ENCODE data around the gene GLYATL1.

GRCh38 chr11:58902881-58903280 is 36.4 kb upstream of the GLYATL1 start:
- TF ChIP-seq MTA3 (CRISPR knock-in tag; IDR thresholded peaks at IDR 0.05) (no peak), SUZ12 (IDR thresholded peaks at IDR 0.05; ENCODE audit: low read depth, low read length) (no peak), ZNF18 (CRISPR knock-in tag; IDR thresholded peaks at IDR 0.05; ENCODE audit: insufficient replicate concordance) (no peak), LBX2 (CRISPR knock-in tag; IDR thresholded peaks at IDR 0.05; ENCODE audit: borderline replicate concordance) (no peak), TAF1 (CRISPR knock-in tag; IDR thresholded peaks at IDR 0.05) (no peak), POLR2A (IDR thresholded peaks at IDR 0.05; ENCODE audit: insufficient read depth in 1 of 2, low read depth in 2 of 2, low read length in 2 of 2) (no peak), PHF8 (CRISPR knock-in tag; IDR thresholded peaks at IDR 0.05) (no peak), NFRKB (IDR thresholded peaks at IDR 0.05) (no peak), ZNF17 (CRISPR knock-in tag; IDR thresholded peaks at IDR 0.05) (no peak), SIN3A (IDR thresholded peaks at IDR 0.05; ENCODE audit: borderline replicate concordance, low read depth, low read length) (no peak), RAD21 (CRISPR knock-in tag; IDR thresholded peaks at IDR 0.05) (no peak), REST (IDR thresholded peaks at IDR 0.05; ENCODE audit: borderline replicate concordance in 1 of 2, low read depth in 1 of 2, low read length in 2 of 2) (no peak), POLR2AphosphoS5 (IDR thresholded peaks at IDR 0.05; ENCODE audit: low read depth, low read length) (no peak)
- TF ChIP-seq, protein P1, sequence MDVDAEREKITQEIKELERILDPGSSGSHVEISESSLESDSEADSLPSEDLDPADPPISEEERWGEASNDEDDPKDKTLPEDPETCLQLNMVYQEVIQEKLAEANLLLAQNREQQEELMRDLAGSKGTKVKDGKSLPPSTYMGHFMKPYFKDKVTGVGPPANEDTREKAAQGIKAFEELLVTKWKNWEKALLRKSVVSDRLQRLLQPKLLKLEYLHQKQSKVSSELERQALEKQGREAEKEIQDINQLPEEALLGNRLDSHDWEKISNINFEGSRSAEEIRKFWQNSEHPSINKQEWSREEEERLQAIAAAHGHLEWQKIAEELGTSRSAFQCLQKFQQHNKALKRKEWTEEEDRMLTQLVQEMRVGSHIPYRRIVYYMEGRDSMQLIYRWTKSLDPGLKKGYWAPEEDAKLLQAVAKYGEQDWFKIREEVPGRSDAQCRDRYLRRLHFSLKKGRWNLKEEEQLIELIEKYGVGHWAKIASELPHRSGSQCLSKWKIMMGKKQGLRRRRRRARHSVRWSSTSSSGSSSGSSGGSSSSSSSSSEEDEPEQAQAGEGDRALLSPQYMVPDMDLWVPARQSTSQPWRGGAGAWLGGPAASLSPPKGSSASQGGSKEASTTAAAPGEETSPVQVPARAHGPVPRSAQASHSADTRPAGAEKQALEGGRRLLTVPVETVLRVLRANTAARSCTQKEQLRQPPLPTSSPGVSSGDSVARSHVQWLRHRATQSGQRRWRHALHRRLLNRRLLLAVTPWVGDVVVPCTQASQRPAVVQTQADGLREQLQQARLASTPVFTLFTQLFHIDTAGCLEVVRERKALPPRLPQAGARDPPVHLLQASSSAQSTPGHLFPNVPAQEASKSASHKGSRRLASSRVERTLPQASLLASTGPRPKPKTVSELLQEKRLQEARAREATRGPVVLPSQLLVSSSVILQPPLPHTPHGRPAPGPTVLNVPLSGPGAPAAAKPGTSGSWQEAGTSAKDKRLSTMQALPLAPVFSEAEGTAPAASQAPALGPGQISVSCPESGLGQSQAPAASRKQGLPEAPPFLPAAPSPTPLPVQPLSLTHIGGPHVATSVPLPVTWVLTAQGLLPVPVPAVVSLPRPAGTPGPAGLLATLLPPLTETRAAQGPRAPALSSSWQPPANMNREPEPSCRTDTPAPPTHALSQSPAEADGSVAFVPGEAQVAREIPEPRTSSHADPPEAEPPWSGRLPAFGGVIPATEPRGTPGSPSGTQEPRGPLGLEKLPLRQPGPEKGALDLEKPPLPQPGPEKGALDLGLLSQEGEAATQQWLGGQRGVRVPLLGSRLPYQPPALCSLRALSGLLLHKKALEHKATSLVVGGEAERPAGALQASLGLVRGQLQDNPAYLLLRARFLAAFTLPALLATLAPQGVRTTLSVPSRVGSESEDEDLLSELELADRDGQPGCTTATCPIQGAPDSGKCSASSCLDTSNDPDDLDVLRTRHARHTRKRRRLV (CRISPR knock-in tag; IDR thresholded peaks at IDR 0.05) = no peak
